Left colon (tissue), 2 donors: ENCODE data around the gene GPC5. TPM values are rescaled to one million over a fixed set of nuclear protein-coding genes. Genes with fewer than 3 reads are reported as not detected.
"Not testable (repeated sequence)": the region's sequence is repeated elsewhere in the genome, so short reads cannot be mapped to it uniquely, and the experiment has no call there.

Experiments used
- ATAC-seq: fragments of 200-7000 bp; cut with Tn5 transposase; one replicate; pipeline ENCODE4 v1.9.1; 2020; ENCODE audit warnings: mild to moderate bottlenecking, moderate library complexity
- DNase-seq, 2 donors: peaks; one replicate each; pipeline ENCODE4 v3.0.0-alpha.2; 2020
- intact Hi-C, 2 donors: fragments of 100-400 bp; cut with DNase I in 1 of 2; cut with micrococcal nuclease in 1 of 2; formaldehyde crosslinking; loops; one replicate each; pipeline versions ENCODE4 v1.11.2 to v1.14.0; 2022; cut with DNase I, micrococcal nuclease
- total RNA-seq, 2 donors: library from RNA; stranded (reverse); fragmentation: NEBNext Ultra II Directional; extraction: Animal tissue kit (Norgen Biotek cat#: 25700); gene quantifications; one replicate each; pipeline ENCODE4 v1.2.1, GENCODE V29; 2021
- donor health status: DM: no; HTN: no; CAD: no.
- donor health status: DM: yes; HTN: yes; CAD: no.

The GPC5 gene
- total RNA-seq, 2 donors from 2014 or later = 0.22 to 0.24 TPM

DNA sequence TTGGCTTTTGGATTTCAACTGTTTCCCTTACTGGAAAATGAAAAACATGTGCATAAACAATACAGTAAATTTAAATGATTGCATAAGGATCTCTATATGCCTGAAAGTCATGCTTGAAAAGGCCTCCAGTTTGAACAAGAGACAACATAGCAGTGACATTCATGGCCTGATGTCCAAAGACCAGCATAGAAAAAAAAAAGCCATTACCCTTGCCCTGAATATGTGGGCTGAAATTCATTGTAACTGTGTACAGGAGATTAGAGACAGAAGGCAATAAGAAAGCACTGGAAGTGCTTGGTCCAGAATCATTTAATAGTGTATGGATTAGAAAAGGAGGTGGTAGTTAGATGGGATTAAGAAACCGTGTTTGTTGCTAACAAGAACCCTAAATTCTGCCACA is 35.5 kb upstream of the GPC5 start:
- ATAC-seq = no peak

DNA sequence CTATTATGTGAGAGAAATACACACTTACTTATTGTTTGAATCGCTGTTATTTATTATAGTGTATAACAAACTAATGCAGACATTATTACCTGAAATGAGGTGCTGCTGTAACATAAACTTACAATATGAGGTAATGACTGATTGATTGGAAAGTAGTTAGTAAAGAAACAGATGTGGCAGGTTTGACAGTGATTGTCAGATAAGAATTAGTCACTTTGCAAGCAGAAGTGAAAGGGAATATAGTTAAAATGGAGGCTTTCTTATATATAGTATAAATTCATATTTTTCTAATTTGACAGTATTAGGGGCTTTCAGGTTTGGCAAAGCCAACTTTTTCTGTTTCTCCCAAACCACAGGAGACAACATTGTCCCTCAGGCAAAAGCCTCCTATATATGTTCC is 30.3 kb upstream of the GPC5 start:
- DNase-seq (no peak), ATAC-seq (no peak)
- intact Hi-C loops = no loop called here

More for the DNA sequence above, 35.5 kb upstream of the GPC5 start:
- no peak for DNase-seq
- intact Hi-C loops = no loop called here

DNA sequence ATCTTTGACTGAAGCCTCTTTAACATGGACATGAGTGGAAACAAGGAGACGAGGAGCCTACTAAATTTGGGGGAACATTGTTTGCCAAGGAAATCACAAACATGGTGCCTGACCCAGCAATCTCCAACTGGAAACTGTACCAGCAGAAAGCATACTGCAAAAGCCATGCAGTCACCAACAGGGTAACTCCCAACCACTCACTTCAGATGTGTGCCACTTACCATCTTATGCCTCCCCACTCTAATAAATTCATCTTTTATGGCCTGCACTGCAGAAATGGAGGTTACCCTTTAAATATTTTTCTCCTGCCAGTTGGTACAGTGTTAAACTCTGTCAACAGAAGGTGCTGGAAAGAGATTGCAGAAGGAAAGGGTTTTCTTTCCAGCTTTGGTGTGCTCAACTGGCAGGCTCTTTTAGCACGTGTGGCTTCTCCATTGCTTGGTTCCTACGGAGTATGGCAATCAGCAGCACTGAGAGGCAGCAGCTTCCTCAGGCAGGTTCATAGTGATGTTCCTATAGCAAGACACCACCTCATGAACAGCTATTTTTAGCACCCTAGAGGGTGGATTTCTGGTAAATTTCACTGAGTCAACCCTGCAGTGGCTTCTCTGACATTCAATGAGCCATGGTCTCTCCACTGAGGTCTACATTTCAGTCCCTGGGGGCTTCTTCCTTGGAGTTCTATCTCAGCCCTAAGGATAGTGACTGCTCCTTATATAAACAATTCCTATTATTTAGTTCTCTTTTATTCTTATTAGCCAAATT is 29.6 kb upstream of the GPC5 start:
- no peak for ATAC-seq

DNA sequence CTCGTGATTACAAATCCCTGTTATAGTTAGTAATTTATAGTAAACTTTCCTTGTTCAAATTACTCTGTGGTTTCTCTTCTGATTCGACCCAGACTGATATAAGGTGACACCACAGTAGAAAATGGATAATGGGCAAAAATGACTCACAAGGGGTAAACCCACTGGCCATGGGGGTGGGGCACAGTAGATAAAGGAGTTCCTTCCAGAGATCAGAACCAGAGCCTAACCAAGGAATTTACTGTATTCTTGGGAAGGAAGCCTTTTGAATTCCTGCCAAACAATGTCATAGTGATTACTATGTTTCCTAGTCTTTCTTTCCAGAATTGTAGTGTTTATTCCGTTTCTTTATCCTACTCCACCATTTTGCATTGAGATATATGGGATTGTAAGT is 29.0 kb upstream of the GPC5 start:
- ATAC-seq (no peak), DNase-seq (no peak)
- intact Hi-C loops = no loop called here

More for the DNA sequence above, 29.6 kb upstream of the GPC5 start:
- intact Hi-C loops = no loop called here
- no peak for DNase-seq

DNA sequence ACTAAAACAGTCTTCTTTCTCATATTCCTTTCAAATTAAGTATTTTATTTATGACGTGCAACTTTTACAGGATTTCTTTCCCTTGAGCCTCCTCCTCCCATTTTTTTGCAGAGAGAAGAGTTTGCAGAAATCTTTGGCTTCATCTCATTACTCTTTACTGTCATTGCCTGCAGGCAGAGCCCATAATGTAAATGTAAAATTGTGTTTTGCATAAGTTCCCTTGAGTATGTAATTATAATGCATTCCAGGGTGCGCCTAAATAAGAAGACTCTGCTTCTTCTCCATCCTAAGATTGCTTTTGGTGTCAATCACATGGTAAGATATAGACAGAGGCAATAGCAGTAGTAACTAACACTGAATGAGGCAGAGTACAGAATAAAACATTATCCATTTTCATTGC is 27.9 kb upstream of the GPC5 start:
- no peak for ATAC-seq
- no peak for DNase-seq
- intact Hi-C loops = no loop called here

DNA sequence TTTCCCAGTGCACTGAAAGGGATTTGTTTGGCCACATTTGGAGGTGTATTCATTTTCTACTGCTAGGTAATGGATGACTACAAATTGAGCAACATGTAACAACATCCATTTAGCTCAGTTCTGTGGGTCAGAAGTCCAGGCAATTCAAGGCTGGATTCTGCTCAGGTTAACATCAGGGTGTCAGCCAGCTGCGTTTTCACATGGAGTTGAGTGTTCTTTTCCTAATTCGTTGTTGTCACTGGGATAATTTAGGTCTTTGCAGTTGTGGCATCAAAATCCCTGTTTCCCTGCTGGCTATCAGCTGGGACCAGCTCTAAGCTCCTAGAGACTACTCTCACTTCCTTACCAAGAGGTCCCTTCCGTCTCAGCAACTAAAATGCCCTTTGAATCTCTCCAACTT is 25.5 kb upstream of the GPC5 start:
- intact Hi-C loops = no loop called here
- DNase-seq = no peak
- ATAC-seq = no peak

DNA sequence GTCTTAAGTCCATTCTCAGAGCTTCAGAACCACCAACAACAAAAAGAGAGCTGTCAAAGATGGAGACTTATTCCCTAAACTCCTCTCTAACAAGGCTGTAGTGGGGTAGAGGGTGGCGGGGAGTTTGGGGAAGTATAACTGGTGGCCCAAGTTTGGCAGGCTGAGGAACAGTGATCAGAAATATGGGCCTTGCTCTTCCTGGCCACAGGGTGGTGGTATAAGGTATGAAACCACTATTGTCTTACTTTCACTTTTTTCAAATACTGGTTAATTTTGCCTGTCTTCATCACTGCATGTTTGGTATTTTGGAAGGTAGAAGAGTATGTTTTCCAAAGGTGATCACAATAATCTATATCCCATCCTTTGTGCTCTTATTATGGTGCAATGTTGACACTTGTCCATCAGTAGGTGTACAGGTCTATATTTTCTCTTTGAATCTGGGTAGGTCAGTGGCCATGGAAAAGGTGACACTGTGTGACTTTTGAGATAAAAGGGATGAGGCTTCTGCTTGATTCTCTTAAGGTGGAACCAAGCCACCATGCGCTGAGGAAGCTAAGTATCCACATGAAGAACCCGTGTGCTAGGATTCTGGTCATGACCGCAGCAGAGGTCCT is 23.2 kb upstream of the GPC5 start:
- intact Hi-C loops = no loop called here
- peak; percentile 61 for ATAC-seq
- DNase-seq = no peak

DNA sequence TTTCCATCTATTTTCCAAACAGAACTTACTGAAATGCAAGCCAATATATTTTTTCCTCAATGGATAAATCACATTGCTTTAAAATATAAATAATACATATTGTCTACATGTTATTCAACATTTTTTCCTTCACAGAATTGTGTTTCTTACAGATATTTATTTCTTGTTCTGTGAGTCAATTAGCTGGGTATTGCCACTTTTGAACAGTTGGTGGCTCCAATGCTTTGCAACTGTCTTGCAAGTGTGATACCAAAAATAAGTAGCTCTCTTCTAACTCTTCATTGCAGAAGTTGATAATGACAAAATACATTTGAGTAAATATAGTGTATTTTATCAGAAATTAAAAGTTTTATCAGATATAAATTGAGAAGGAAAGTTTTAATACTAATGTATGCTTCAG is 17.1 kb upstream of the GPC5 start:
- intact Hi-C loops = loop anchor here in 1 of 2 donors (10.0 kb wide), 1 partner anchor 343 kb away; no protein-coding TSS in a partner anchor
- DNase-seq (no peak), ATAC-seq (no peak)

DNA sequence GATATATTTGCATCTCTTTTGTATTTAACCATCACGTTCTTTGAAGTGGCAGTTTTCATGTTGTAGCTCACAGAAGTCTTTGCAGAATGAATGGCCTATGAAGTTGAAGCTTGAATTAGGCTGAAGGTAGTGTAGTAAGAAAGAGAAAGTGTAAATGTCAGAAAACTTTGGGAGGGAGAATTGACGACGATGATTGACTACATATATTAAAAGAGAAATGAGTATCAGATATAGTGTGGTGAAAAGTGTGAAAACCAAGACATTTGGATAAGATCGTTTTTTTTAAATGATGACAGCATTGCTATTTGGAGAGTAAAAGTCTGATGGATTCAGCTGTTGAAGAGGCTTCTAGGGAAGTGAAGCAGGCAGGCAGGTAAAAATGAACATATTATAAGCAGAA is 14.6 kb upstream of the GPC5 start:
- intact Hi-C loops = loop anchor here in 1 of 2 donors (10.0 kb wide), 1 partner anchor 341 kb away; no protein-coding TSS in a partner anchor
- ATAC-seq (no peak), DNase-seq (no peak)

DNA sequence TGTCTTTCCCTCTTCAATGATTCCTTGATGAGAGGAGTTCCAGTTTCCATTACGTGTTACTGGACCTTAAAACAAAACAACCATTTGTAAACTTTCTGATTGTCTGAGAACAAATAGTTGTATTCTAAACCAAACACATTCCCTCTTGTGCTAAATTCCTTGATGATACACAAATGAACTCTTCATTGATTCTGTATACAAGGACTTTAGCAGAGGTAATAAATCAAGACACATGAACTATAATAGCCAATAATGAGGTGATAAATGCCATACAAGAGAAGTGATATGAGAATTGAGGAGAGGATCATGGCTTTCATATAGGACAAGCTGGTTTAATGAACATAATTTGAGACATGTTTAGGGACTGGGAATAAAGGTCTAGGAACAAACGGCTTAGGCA is 13.5 kb upstream of the GPC5 start:
- DNase-seq = no peak
- intact Hi-C loops = loop anchor here in 1 of 2 donors (10.0 kb wide), 1 partner anchor 340 kb away; no protein-coding TSS in a partner anchor

DNA sequence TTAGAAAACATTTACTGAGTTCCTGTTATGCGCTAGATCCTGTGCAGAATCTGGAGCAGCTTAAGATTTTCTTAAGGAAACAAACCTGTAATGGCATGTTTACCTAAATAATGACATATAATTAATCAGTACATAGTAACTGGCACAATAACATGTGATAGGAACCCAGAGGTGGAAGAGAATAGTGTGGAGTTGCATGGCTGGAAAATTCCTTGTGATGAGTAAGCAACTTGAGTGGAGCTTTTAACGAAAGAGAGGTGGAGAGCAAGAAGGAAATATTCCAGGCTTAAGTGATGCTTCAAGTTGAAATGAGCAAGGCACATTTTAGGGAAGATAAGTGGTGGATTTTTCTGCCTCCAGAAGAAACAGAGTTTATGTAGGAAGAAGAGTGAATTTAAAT is 9.2 kb upstream of the GPC5 start:
- intact Hi-C loops = loop anchor here in 1 of 2 donors (10.0 kb wide), 1 partner anchor 336 kb away; no protein-coding TSS in a partner anchor
- ATAC-seq (no peak), DNase-seq (no peak)

More for the DNA sequence above, 13.5 kb upstream of the GPC5 start:
- ATAC-seq = no peak

DNA sequence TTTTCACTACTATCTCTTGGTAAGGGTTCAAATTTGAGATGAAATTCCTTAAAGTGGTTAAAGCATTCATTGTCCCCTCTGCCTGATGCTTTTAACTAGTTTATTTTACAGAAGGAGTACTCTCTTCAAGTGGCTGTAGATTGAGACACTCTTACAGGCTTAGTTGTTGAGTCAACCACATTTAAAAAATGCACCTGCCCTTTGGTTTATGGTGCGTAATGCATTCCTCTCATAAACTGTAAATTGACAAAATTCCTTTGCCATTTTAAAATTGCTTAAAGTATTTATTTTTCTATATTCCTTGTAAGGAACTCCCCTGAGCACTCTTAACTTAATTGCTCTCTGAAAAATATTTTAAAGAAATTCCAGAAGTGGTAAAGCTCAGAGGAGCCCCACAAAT is 826 bp upstream of the GPC5 start:
- ATAC-seq (no peak), DNase-seq (no peak)
- intact Hi-C loops = no loop called here

DNA sequence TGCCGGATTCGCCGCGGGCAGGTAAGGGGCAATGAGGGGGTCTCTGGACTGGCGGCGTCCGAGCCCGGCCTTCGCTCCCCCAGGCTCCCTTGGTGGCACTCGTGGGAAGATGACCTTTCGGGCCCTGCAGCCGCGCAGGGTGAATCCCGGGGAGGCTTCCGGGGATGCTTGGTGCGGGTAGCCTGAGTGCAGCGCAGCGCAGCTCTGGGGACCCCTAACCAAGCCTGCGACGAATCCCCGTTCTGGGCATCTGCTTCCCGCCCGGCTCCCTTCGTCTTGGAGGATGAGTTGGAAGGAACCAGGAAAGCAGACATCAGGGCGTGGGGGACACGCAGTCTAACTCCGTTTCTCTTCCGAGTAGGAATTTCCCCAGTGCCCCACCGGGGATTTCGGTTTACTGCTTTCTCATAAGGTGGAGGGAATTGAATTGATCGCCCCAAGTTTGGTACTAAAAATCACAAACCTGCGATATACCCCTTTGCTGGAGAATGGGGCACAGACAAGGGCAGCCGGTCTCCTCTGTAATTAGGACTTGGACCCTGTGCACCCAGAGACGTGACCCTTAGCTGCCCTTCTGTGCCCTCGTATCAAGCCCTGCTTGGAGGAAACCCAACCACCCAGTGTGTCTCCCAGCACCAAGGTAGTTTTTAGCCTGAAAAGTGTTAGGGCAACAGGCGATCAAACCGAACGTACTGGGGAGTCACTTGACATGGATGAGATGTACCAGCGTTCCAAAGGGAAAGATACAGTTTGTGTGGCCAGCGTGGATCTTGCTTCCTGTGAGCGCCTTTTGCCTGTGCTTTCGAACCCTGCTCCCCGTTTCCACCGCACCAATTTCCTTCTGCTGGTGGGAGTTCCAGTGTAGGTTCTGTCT is 1.0 kb downstream of the GPC5 start:
- ATAC-seq (no peak), DNase-seq (peak in 1 of 2 donors; percentile 9)
- intact Hi-C loops = no loop called here

DNA sequence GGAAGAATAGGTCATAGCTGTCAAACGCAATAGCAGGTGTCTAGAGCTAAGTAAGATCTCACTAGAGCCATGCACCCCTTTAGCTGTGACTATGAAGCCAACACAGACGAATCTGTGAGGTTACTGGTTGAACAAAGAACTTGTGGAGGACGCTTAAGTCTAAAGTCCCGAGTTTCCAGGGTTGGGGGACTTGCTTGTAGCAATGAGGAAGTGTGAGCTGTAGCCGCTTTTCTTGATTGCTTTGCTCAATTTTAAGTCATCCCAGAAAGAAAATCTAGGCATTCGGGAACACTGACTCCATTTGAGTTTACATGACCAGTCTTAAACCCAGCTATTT is 1.6 kb downstream of the GPC5 start:
- no peak for DNase-seq
- intact Hi-C loops = no loop called here

DNA sequence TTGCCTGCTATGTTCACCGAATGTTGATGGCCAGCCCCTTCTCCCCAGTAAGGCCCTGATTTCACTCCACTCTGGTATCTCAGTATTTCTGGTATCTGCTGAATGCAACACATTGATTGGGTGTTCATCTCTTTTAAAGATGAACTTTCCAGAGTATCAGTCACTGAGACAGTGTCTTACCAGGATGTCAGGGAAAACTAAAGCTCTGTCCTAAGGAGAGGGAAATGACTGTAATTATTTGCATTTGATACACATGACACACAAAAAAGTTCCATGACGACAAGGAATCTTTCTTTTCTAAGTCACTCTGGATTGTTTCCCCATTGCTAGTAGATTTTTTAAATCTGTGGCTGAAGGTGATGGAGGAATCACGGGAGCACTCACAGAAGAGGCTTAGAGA is 2.2 kb downstream of the GPC5 start:
- DNase-seq (no peak), ATAC-seq (no peak)
- intact Hi-C loops = no loop called here

More for the DNA sequence above, 1.6 kb downstream of the GPC5 start:
- ATAC-seq = no peak

DNA sequence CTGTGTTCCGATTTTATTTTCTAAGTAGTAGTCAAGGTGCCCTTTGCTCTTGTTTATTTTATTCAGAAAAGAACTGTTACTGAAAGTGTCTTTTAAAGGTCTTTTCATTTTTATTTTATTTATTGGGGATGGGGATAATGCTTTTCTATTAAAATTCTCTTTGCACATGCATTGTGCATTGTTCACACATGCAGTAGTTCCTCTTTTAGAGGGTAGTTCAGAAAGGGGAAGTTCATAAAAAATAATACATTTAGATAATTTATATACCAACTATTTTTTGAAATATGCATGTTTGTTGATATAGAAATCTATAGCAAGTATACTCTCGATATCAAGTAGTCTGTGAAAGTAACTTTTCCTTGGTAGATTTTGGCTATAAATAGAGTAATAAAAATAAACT is 3.5 kb downstream of the GPC5 start:
- DNase-seq (no peak), ATAC-seq (no peak)
- intact Hi-C loops = no loop called here

DNA sequence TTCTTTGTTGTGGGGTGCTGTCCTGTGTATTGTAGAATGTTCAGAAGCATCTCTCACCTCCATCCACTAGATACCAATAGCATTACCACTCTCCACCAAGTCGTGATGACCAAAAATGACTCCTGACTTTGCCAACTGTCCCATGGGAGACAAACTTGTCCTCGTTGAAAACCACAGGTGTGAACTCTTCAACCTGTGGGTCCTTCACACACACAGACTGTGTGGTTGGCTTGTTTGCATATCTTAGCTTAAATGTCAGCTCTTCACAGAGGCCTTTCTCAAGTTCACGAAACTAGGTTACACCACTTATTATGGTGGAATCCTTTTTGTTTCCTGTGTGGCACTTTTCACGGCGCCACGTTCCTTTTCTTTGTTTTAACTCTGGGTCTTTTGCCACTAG is 6.8 kb downstream of the GPC5 start:
- intact Hi-C loops = no loop called here
- no peak for DNase-seq
- no peak for ATAC-seq

DNA sequence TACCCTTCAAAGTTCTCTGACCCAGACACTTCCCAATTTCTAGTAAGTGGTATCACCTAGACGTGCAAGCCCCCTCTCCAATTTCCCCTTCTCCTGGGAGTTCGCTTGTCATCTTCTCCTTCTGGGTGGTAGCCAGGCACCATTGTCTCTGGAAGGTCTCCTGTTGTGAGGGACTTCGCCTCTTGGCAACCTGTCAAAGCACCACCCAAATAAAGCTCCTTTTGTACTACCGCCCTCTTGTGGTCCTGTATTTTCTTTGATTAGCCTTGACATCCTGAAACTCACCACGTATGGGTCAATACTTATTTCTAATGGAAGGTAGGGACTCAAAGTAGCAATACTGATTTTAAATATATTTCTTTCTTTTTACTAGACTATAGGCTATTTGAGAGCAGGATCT is 8.2 kb downstream of the GPC5 start:
- intact Hi-C loops = no loop called here
- DNase-seq (peak in 1 of 2 donors; percentile 13), ATAC-seq (no peak)

DNA sequence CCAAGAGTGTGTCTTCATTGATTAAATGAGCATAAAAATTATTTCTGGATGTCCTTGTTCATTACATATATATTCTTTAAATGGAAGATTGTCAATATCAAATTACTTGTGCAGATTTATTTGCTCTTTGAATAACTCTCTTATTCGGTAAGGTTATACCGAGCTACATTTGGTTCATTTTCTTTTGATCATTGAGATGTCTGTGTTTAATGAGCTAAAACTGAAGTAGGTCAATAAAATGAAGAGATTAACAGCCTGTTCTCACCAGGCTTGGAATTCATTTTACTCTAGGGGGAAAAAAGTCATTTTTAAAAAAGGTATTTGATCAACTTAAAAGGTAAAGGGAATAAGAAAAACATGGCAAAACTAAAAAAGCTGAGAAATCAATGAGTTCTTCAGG is 10.6 kb downstream of the GPC5 start:
- intact Hi-C loops = no loop called here
- DNase-seq (no peak), ATAC-seq (no peak)

DNA sequence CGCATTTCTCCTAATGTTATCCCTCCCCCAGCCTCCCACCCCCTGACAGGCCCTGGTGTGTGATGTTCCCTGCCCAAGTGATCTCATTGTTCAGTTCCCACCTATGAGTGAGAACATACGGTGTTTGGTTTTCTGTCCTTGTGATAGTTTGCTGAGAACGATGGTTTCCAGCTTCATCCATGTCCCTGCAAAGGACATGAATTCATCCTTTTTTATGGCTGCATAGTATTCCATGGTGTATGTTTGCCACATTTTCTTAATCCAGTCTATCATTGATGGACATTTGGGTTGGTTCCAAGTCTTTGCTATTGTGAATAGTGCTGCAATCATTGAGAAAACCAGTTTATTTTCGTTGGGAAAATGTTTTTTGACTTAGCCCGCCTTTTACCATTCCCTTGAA is 18.2 kb downstream of the GPC5 start:
- ATAC-seq, DNase-seq, intact Hi-C loops: not testable (repeated sequence)
